ENCODE data around the gene ARFGEF3.

DNA sequence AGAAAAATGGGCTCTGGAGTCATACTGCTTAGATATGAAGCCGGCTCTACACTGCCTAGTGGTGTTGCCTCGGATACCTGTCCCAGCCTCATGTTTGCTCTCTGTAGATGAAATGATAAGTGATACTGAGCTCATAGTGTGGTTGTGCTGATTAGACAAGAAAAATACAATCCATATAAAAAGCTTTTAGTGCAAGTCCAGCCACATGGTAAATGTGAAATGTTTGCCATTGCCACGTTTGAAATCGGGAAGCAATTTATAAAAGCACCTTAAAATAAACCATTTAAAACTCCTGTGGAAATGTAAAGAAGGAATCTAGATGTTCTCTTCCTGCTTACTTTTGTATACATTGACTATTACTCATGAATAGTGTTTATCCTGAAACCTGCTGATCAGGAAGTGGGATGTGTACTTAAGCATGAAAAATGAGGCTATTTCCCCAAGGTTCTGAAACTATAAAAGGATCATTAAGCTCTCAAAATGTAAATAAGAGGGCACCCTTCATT, 69.7 kb downstream of the ARFGEF3 start:
- TF ChIP-seq CTCF (IDR thresholded peaks at IDR 0.05; ENCODE audit: insufficient read depth, low read depth, low read length) (no peak), EZH2 (IDR thresholded peaks at IDR 0.05; ENCODE audit: insufficient read depth, low read length) (no peak)

All from astrocyte (in vitro differentiated cells and primary cell).